ENCODE data around the gene SHANK1. TPM values are rescaled to one million over a fixed set of nuclear protein-coding genes. Genes with fewer than 3 reads are reported as not detected.

Gene SHANK1
- total and polyA plus RNA-seq, 5 donors from 2014 or later: not detected

DNA sequence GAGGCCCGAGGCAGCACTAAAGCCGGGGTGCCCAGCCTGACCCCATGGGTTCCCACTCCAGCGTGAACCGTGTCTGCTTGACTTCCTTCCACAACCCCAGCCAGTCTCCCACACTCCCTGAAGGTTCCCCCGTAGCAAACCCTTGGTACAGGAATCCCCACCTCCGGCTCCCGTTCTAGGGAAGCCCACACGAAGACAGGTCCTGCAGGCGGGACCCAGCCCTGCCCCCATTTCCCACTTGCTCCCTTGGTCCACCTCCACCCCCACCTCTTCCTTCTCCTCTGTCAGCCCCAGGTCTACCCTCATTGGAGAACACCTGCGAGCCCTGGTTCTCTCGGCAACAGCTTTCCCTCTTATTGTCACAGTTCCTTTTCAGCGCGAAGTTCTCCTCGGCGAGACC is 46.5 kb downstream of the SHANK1 start:
- Mint-ChIP-seq H3K36me3 (peaks cover 4% of the 10 kb centered on the region), H3K4me3 (no peak overlapping the region), H3K27me3 (peaks cover 44% of the 10 kb centered on the region), H3K27ac (peak overlapping the region in 1 of 3 donors; percentile 47), H3K9me3 (peaks cover 0 to 16% (median 0%) of the 10 kb centered on the region in 7 donors), H3K4me1 (no peaks in the 10 kb centered on the region)
- Histone ChIP-seq H3K27ac (ENCODE audit: insufficient read depth, low read length, poor library complexity, severe bottlenecking) (no peak overlapping the region), H3K9me3 (ENCODE audit: control insufficient read depth in 2 of 2, low read length in 2 of 2) (peaks cover 0 to 6% of the 10 kb centered on the region in 2 experiments), H3K27me3 (ENCODE audit: control insufficient read depth, insufficient read depth, low read length) (peaks cover 4% of the 10 kb centered on the region), H3K36me3 (ENCODE audit: control insufficient read depth, insufficient read depth, low read length) (no peaks in the 10 kb centered on the region), H3K4me3 (ENCODE audit: low read depth, low read length) (no peak overlapping the region), H3K4me1 (ENCODE audit: control insufficient read depth, insufficient read depth, low read length, poor library complexity, severe bottlenecking) (no peaks in the 10 kb centered on the region)
- no peak for DNase-seq
- ATAC-seq (ENCODE audit: low read depth in 2 of 2): no peak

DNA sequence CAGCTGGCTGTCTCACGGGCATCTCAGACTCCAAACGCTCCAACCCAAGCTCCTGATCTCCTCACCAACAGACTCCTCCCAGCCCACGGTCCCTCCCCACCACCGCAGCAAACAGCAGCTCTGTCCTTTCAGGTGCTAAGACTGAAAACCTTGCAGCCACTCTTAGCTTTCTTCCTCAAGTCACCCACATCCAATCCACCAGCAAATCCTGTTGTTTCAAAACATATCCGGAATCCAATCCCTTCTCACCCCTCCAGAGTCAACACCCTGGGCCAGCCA is 49.6 kb downstream of the SHANK1 start:
- Mint-ChIP-seq H3K4me1 (no peaks in the 10 kb centered on the region), H3K27me3 (peaks cover 39% of the 10 kb centered on the region), H3K4me3 (peak overlapping the region in 2 of 4 donors; percentile 6 to 64), H3K27ac (no peak overlapping the region), H3K9me3 (peaks cover 0 to 7% (median 0%) of the 10 kb centered on the region in 7 donors), H3K36me3 (peaks cover 4% of the 10 kb centered on the region)
- Histone ChIP-seq H3K27ac (ENCODE audit: insufficient read depth, low read length, poor library complexity, severe bottlenecking) (no peak overlapping the region), H3K4me1 (ENCODE audit: control insufficient read depth, insufficient read depth, low read length, poor library complexity, severe bottlenecking) (no peaks in the 10 kb centered on the region), H3K27me3 (ENCODE audit: control insufficient read depth, insufficient read depth, low read length) (no peaks in the 10 kb centered on the region), H3K4me3 (ENCODE audit: low read depth, low read length) (no peak overlapping the region), H3K36me3 (ENCODE audit: control insufficient read depth, insufficient read depth, low read length) (no peaks in the 10 kb centered on the region), H3K9me3 (ENCODE audit: control insufficient read depth in 2 of 2, low read length in 2 of 2) (no peaks in the 10 kb centered on the region)
- DNase-seq: no peak
- ATAC-seq (ENCODE audit: low read depth in 2 of 2): no peak

DNA sequence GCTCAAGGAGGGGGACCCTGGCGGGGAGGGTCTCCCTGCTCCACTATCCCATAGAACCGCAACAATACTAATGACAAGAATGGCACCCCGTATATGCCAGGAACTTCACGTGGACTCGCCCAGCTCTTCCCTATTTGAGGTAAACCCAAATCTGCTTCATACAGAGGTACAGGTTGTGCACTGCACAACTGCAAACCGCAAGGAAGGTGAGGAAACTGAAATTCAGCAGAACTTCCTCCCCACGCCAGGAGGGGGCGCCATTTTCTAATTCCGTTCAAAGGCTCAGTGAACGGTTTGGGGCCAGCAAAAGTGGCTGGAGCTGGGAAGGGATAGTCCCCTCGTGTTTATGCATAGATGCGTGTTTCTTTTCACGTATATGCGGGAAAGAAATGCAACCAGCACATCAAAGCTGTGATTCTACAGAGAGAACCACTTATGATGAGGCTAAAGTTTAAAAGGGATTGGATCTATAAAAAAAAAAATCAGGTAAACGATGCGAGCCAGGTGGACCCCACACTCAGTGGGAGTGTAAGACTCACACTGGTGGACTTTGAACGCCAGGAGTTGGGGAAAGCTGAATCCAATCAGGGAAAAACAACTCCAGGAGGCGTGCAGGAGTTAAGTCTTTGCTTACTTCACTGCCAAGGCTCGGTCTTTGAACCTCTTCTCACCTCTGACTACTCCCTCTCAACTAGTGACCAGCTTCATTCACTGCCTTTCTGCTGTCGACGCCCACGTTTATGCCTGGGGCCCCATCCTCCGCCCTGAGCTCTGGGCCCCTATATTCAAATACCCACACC is 50.1 kb downstream of the SHANK1 start:
- Mint-ChIP-seq H3K9me3 (peaks cover 0 to 6% (median 0%) of the 10 kb centered on the region in 7 donors), H3K4me3 (peak overlapping the region in 2 of 4 donors; percentile 6 to 23), H3K27me3 (peaks cover 44% of the 10 kb centered on the region), H3K36me3 (peaks cover 4% of the 10 kb centered on the region), H3K27ac (no peak overlapping the region), H3K4me1 (no peaks in the 10 kb centered on the region)
- Histone ChIP-seq H3K36me3 (ENCODE audit: control insufficient read depth, insufficient read depth, low read length) (no peaks in the 10 kb centered on the region), H3K4me3 (ENCODE audit: low read depth, low read length) (no peak overlapping the region), H3K9me3 (ENCODE audit: control insufficient read depth in 2 of 2, low read length in 2 of 2) (no peaks in the 10 kb centered on the region), H3K27ac (ENCODE audit: insufficient read depth, low read length, poor library complexity, severe bottlenecking) (no peak overlapping the region), H3K4me1 (ENCODE audit: control insufficient read depth, insufficient read depth, low read length, poor library complexity, severe bottlenecking) (no peaks in the 10 kb centered on the region), H3K27me3 (ENCODE audit: control insufficient read depth, insufficient read depth, low read length) (no peaks in the 10 kb centered on the region)
- ATAC-seq (ENCODE audit: low read depth in 2 of 2): no peak
- DNase-seq: peak; percentile 8 to 42 (median 12)

DNA sequence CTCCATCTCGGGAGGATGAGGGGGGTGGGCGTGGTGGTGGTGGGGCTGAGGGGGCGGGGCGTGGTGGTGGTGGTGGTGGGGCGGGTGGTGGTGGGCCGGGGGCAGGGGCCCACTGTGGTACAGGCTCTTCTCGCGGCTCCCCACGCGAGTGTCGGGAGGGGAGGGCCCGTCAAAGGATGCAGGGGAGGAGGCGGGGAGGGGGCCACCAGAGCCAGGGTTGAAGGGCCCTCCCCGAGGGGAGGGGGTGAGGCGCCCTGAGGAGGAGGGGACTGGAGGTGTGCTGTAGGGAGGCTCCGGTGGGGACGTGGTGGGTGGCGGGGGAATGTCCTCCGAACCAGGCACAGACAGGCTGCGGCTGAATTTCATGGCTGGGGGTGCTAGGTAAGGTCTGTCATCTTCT is 50.7 kb downstream of the SHANK1 start:
- H3K27me3 Mint-ChIP-seq: peaks cover 51% of the 10 kb centered on the region
- H3K9me3 ChIP-seq (ENCODE audit: control insufficient read depth in 2 of 2, low read length in 2 of 2): no peaks in the 10 kb centered on the region
- H3K27ac Mint-ChIP-seq: no peak overlapping the region
- peaks cover 4% of the 10 kb centered on the region for H3K36me3 Mint-ChIP-seq
- H3K27me3 ChIP-seq (ENCODE audit: control insufficient read depth, insufficient read depth, low read length): no peaks in the 10 kb centered on the region
- H3K36me3 ChIP-seq (ENCODE audit: control insufficient read depth, insufficient read depth, low read length): no peaks in the 10 kb centered on the region
- H3K27ac ChIP-seq (ENCODE audit: insufficient read depth, low read length, poor library complexity, severe bottlenecking): no peak overlapping the region
- ATAC-seq (ENCODE audit: low read depth in 2 of 2) (no peak), DNase-seq (no peak)
- no peaks in the 10 kb centered on the region for H3K4me1 ChIP-seq (ENCODE audit: control insufficient read depth, insufficient read depth, low read length, poor library complexity, severe bottlenecking)
- H3K9me3 Mint-ChIP-seq: peaks cover 0 to 6% (median 0%) of the 10 kb centered on the region in 7 donors
- no peak overlapping the region for H3K4me3 Mint-ChIP-seq
- no peaks in the 10 kb centered on the region for H3K4me1 Mint-ChIP-seq
- H3K4me3 ChIP-seq (ENCODE audit: low read depth, low read length): no peak overlapping the region

DNA sequence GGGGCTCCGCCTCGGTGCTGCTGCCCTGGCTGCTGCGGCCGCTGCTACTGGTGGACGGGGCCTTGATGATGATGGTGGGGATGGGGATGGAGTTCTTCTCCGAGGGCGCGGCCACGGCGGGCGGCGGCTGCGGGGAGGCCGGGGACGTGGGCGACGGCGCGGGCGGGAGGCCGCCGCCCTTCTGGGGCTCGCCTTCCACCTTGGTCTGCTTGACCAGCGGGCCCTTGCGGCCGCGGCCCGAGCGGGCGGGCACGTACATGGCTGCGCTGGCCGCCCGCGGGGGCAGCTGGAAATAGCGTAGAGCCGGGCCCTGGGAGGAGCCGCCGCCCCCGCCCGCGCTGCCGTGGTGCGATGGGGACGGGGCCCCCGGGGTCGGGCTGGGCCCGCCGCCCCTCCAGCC is 51.2 kb downstream of the SHANK1 start:
- no peak for DNase-seq
- H3K27ac ChIP-seq (ENCODE audit: insufficient read depth, low read length, poor library complexity, severe bottlenecking): no peak overlapping the region
- Mint-ChIP-seq H3K27me3 (peaks cover 52% of the 10 kb centered on the region), H3K4me3 (no peak overlapping the region), H3K4me1 (peaks cover 0 to 2% (median under 1%) of the 10 kb centered on the region in 4 donors), H3K36me3 (peaks cover 4% of the 10 kb centered on the region), H3K27ac (no peak overlapping the region), H3K9me3 (peaks cover 0 to 6% (median 0%) of the 10 kb centered on the region in 7 donors)
- no peaks in the 10 kb centered on the region for H3K27me3 ChIP-seq (ENCODE audit: control insufficient read depth, insufficient read depth, low read length)
- no peaks in the 10 kb centered on the region for H3K4me1 ChIP-seq (ENCODE audit: control insufficient read depth, insufficient read depth, low read length, poor library complexity, severe bottlenecking)
- no peaks in the 10 kb centered on the region for H3K36me3 ChIP-seq (ENCODE audit: control insufficient read depth, insufficient read depth, low read length)
- H3K9me3 ChIP-seq (ENCODE audit: control insufficient read depth in 2 of 2, low read length in 2 of 2): no peaks in the 10 kb centered on the region
- no peak for ATAC-seq (ENCODE audit: low read depth in 2 of 2)
- no peak overlapping the region for H3K4me3 ChIP-seq (ENCODE audit: low read depth, low read length)

DNA sequence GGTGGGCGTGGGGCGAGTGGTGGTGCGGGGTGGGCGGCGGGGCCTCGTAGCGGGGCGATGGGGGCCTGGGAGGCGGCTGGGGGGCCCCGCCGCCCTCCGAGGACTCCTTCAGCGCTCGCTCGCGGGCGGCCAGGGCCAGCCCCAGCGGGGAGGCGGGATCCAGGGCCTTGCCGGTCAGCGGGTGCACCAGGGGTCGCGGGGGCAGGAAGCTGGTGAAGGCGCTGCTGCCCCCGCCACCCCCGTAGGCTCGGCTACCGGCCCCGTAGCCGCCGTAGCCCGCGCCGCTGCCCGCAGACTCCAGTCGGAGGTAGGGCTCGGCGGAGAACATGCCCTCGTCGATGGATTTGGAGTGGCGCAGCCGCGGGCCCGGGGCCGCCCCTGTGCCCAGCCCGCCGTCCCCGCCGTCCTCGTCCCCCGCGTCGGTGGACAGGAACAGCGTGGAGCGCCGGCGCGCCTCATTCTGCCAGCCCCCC is 51.8 kb downstream of the SHANK1 start:
- Mint-ChIP-seq H3K36me3 (peaks cover 4% of the 10 kb centered on the region), H3K4me1 (peaks cover 0 to 6% (median 1%) of the 10 kb centered on the region in 4 donors), H3K9me3 (peaks cover 0 to 3% (median 0%) of the 10 kb centered on the region in 7 donors), H3K27me3 (peaks cover 52% of the 10 kb centered on the region), H3K4me3 (no peak overlapping the region), H3K27ac (no peak overlapping the region)
- no peak overlapping the region for H3K4me3 ChIP-seq (ENCODE audit: low read depth, low read length)
- H3K9me3 ChIP-seq (ENCODE audit: control insufficient read depth in 2 of 2, low read length in 2 of 2): no peaks in the 10 kb centered on the region
- DNase-seq (no peak), ATAC-seq (ENCODE audit: low read depth in 2 of 2) (no peak)
- H3K27ac ChIP-seq (ENCODE audit: insufficient read depth, low read length, poor library complexity, severe bottlenecking): no peak overlapping the region
- no peaks in the 10 kb centered on the region for H3K27me3 ChIP-seq (ENCODE audit: control insufficient read depth, insufficient read depth, low read length)
- no peaks in the 10 kb centered on the region for H3K4me1 ChIP-seq (ENCODE audit: control insufficient read depth, insufficient read depth, low read length, poor library complexity, severe bottlenecking)
- no peaks in the 10 kb centered on the region for H3K36me3 ChIP-seq (ENCODE audit: control insufficient read depth, insufficient read depth, low read length)

DNA sequence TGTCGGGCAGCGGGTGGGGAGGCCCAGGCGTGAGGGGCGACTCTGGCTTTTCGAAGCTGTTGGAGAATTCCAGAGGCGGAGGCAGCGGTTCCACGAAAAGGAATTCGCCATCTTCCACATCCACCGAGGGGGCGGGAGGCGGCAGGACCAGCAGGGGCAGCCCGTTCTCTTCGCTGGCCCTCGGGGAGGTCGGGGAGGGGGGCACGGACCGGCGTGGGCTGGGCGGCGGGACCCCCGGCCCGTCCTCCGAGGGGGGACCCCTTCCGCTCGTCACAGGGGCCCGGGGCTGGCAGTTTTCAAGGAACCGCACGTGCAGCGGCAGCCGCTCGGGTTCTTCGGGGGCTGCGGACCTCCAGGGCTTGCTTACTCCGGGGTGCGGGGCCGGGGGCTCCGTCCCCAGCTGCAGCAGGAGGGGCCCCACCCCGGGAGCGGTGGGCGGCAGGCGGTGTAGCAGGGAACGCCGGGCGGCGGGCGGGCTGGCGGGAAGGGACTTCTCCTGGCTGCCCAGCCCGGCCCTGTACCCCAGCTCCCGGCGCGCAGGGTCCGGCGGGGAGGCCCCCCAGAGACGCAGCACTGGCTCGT is 52.3 kb downstream of the SHANK1 start:
- H3K4me1 Mint-ChIP-seq: peaks cover 0 to 6% (median 1%) of the 10 kb centered on the region in 4 donors
- Histone ChIP-seq H3K9me3 (ENCODE audit: control insufficient read depth in 2 of 2, low read length in 2 of 2) (no peaks in the 10 kb centered on the region), H3K36me3 (ENCODE audit: control insufficient read depth, insufficient read depth, low read length) (no peaks in the 10 kb centered on the region), H3K27me3 (ENCODE audit: control insufficient read depth, insufficient read depth, low read length) (no peaks in the 10 kb centered on the region), H3K27ac (ENCODE audit: insufficient read depth, low read length, poor library complexity, severe bottlenecking) (no peak overlapping the region), H3K4me3 (ENCODE audit: low read depth, low read length) (no peak overlapping the region), H3K4me1 (ENCODE audit: control insufficient read depth, insufficient read depth, low read length, poor library complexity, severe bottlenecking) (no peaks in the 10 kb centered on the region)
- peaks cover 4% of the 10 kb centered on the region for H3K36me3 Mint-ChIP-seq
- DNase-seq: no peak
- ATAC-seq (ENCODE audit: low read depth in 2 of 2): no peak
- H3K9me3 Mint-ChIP-seq: peaks cover 0 to 3% (median 0%) of the 10 kb centered on the region in 7 donors
- H3K27me3 Mint-ChIP-seq: peaks cover 55% of the 10 kb centered on the region
- H3K27ac Mint-ChIP-seq: no peak overlapping the region
- no peak overlapping the region for H3K4me3 Mint-ChIP-seq
